Lower lobe of right lung (tissue), 2 donors: ENCODE measurements around the gene NCOA1. TPM values are rescaled to one million over a fixed set of nuclear protein-coding genes. Genes with fewer than 3 reads are reported as not detected.

Experiments
- ATAC-seq, 2 donors: fragments of 200-7000 bp; cut with Tn5 transposase; one replicate each; pipeline ENCODE4 v1.9.1; 2020 to 2022; ENCODE audit warnings: mild to moderate bottlenecking in 2 of 2, moderate library complexity in 2 of 2
- DNase-seq: peaks from one replicate; pipeline ENCODE4 v3.0.0-alpha.2; 2020
- H3K27ac ChIP-seq: fragments of 200-600 bp; one replicate; pipeline ENCODE4 v1.8.0; 2022
- H3K27me3 ChIP-seq: fragments of 200-600 bp; one replicate; pipeline ENCODE4 v1.8.0; 2022; ENCODE audit warnings: low read depth
- H3K36me3 ChIP-seq: fragments of 200-600 bp; one replicate; pipeline ENCODE4 v1.8.0; 2022; ENCODE audit warnings: mild to moderate bottlenecking
- H3K4me1 ChIP-seq: fragments of 200-600 bp; one replicate; pipeline ENCODE4 v1.8.0; 2022
- H3K4me3 ChIP-seq: fragments of 200-600 bp; one replicate; pipeline ENCODE4 v1.8.0; 2022; ENCODE audit warnings: mild to moderate bottlenecking
- H3K9me3 ChIP-seq: fragments of 200-600 bp; one replicate; pipeline ENCODE4 v1.8.0; 2022
- intact Hi-C: fragments of 100-400 bp; cut with DNase I; formaldehyde crosslinking; loops from one replicate; pipeline ENCODE4 v1.11.0; 2022
- total RNA-seq: library from RNA; stranded (reverse); fragmentation: NEBNext Ultra II Directional; extraction: Animal tissue kit (Norgen Biotek cat#: 25700); gene quantifications from one replicate; pipeline ENCODE4 v1.2.1, GENCODE V29; 2021
- TF ChIP-seq, protein P1 (sequence below): fragments of 200-600 bp; IDR thresholded peaks from one replicate; pipeline ENCODE4 v1.8.0; 2022; ENCODE audit warnings: antibody characterized with exemption, mild to moderate bottlenecking
- donor health status: DM: no; HTN: yes; CAD: no; lungs with severe emphysema.

The NCOA1 gene
- total RNA-seq, 1 donor from 2014 or later, result 48.3 TPM

DNA sequence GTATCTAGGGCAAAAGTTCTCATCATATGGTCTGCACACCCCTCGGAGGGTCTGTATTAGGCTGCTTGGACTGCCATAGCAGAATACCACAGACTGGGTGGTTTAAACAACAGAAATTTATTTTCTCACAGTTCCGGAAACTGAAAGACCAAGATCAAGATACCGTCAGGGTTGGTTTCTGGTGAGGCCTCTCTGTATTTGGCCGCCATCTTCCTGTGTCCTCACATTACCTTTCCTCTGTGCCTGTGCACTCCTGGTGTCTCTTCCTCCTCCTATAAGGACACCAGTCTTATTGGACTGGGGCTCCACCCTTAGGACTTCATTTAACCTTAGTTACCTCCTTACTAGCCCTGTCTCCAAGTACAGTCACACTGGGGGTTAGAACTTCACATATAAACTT is 132.5 kb downstream of the NCOA1 start:
- H3K27me3 ChIP-seq, result no peaks in the 10 kb centered on the region
- DNase-seq, result no peak
- H3K36me3 ChIP-seq, result no peaks in the 10 kb centered on the region
- TF ChIP-seq, protein P1, sequence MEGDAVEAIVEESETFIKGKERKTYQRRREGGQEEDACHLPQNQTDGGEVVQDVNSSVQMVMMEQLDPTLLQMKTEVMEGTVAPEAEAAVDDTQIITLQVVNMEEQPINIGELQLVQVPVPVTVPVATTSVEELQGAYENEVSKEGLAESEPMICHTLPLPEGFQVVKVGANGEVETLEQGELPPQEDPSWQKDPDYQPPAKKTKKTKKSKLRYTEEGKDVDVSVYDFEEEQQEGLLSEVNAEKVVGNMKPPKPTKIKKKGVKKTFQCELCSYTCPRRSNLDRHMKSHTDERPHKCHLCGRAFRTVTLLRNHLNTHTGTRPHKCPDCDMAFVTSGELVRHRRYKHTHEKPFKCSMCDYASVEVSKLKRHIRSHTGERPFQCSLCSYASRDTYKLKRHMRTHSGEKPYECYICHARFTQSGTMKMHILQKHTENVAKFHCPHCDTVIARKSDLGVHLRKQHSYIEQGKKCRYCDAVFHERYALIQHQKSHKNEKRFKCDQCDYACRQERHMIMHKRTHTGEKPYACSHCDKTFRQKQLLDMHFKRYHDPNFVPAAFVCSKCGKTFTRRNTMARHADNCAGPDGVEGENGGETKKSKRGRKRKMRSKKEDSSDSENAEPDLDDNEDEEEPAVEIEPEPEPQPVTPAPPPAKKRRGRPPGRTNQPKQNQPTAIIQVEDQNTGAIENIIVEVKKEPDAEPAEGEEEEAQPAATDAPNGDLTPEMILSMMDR, result no peak
- no peak for ATAC-seq
- H3K4me1 ChIP-seq, result no peaks in the 10 kb centered on the region
- H3K27ac ChIP-seq, result no peak overlapping the region
- no peaks in the 10 kb centered on the region for H3K9me3 ChIP-seq
- H3K4me3 ChIP-seq, result no peak overlapping the region
- intact Hi-C loops, result no loop called here

DNA sequence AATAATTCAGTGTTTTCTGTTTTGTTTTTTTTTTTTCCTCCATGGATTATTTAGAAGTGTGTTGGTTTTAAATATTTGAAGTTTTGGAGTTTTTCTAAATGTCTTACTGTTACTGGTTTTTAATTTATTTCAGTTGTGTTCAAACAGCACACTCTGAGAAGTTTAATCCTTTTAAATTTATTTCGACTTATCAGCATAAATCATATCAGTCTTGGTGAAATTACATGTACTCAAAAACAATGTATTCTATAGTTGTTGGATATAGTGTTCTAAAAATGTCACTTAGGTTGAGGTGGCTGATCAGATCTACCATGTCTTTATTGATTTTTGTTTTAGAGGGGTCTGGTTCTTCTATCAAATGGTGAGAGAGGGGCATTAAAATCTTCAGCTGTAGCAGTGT is 134.7 kb downstream of the NCOA1 start:
- H3K4me3 ChIP-seq, result no peak overlapping the region
- no peak for DNase-seq
- no peaks in the 10 kb centered on the region for H3K9me3 ChIP-seq
- no peaks in the 10 kb centered on the region for H3K27me3 ChIP-seq
- TF ChIP-seq, protein P1, result no peak
- no peak for ATAC-seq
- H3K36me3 ChIP-seq, result no peaks in the 10 kb centered on the region
- no peak overlapping the region for H3K27ac ChIP-seq
- intact Hi-C loops, result no loop called here
- no peaks in the 10 kb centered on the region for H3K4me1 ChIP-seq

DNA sequence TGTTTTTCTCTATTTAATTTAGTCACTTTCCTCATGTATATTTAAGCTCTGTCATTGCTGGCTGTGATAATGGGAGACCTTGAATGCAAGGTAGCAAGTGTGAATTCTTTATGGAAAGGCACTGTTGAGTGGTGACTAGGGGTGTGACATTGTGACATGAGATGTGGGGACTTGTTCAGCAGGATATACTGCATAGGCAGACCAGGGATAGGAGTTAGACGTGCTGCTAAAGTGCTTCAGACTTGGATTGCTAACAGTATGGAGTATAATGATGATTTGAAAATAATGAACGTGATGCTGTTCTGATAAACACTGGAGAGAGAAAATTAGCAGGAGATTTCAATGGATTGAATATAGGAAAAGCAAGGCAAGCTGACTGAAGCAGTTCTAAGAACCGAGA is 135.1 kb downstream of the NCOA1 start:
- no peak for DNase-seq
- peak; percentile 46 to 58 for ATAC-seq
- Histone ChIP-seq H3K27me3 (no peaks in the 10 kb centered on the region), H3K36me3 (no peaks in the 10 kb centered on the region), H3K27ac (no peak overlapping the region), H3K9me3 (no peaks in the 10 kb centered on the region), H3K4me1 (no peaks in the 10 kb centered on the region), H3K4me3 (no peak overlapping the region)
- intact Hi-C loops, result no loop called here
- TF ChIP-seq, protein P1, result no peak

GRCh38 chr2:24628746-24629145 is 137.7 kb downstream of the NCOA1 start:
- intact Hi-C loops, result no loop called here

DNA sequence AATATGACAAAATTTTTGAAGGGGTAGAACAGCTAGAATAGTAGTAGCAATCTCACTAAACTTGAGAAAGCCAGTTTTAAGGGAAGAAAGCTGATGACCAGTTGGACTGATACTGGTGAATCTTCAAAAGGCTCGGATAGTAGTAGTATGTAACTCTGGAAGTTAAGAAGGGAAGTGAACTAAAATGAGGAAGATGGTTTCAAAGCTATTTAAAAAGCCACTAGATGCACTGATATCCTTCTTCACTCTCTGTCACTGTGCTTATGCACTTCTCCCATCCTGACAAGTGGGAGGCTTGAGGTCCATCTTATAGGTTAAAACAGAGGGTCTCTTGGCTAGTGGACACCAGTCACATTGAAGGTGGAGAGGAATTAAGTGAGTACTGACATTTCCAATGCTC is 141.1 kb downstream of the NCOA1 start:
- DNase-seq (no peak), ATAC-seq (peak in 1 of 2 donors; percentile 59)
- TF ChIP-seq, protein P1, result no peak
- H3K4me1 ChIP-seq, result no peaks in the 10 kb centered on the region
- no peaks in the 10 kb centered on the region for H3K36me3 ChIP-seq
- H3K9me3 ChIP-seq, result peaks cover under 1% of the 10 kb centered on the region
- no peak overlapping the region for H3K4me3 ChIP-seq
- H3K27me3 ChIP-seq, result no peaks in the 10 kb centered on the region
- intact Hi-C loops, result no loop called here
- no peak overlapping the region for H3K27ac ChIP-seq

More at GRCh38 chr2:24628746-24629145, 137.7 kb downstream of the NCOA1 start:
- Histone ChIP-seq H3K36me3 (no peaks in the 10 kb centered on the region), H3K27ac (no peak overlapping the region), H3K4me1 (no peaks in the 10 kb centered on the region), H3K4me3 (no peak overlapping the region), H3K9me3 (no peaks in the 10 kb centered on the region), H3K27me3 (no peaks in the 10 kb centered on the region)
- TF ChIP-seq, protein P1, result no peak
- ATAC-seq (no peak), DNase-seq (no peak)

DNA sequence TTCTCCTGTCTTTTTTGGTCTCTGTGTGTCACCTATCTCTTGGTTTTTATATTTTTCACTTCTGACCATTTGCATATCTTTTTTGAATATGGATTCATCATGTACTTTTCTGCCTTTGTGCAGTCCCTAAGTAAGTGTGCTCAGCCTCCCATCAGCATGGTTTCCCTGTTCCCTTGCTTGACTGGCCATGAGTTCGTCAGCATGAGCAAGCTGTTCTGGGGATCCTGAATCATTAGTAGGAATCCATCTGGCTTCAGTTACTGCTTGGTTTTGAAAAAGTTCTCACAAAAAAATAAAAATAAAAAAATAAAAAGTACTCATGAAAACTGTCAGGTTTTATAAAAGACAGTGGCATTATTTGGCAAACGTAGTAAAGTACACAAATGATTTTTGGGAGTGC is 144.1 kb downstream of the NCOA1 start:
- peaks cover 7% of the 10 kb centered on the region for H3K9me3 ChIP-seq
- intact Hi-C loops, result no loop called here
- no peak overlapping the region for H3K4me3 ChIP-seq
- no peaks in the 10 kb centered on the region for H3K36me3 ChIP-seq
- H3K4me1 ChIP-seq, result no peaks in the 10 kb centered on the region
- TF ChIP-seq, protein P1, result no peak
- no peak for DNase-seq
- ATAC-seq, result no peak
- H3K27ac ChIP-seq, result no peak overlapping the region
- no peaks in the 10 kb centered on the region for H3K27me3 ChIP-seq
